NCI-H345 treated with DMSO at 0.1 percent for 48 hours (cell line): Measurements from ENCODE around the gene C6orf58.
"Not testable (repeated sequence)": the region's sequence is repeated elsewhere in the genome, so short reads cannot be mapped to it uniquely, and the experiment has no call there.

Experiments used
- DNase-seq: peaks from one replicate; lab custom pipeline; 2025; ENCODE audit not compliant: unreplicated experiment; lab: John Stamatoyannopoulos, UW

C6orf58 gene

GRCh38 chr6:127590344-127590743 is 13.4 kb downstream of the C6orf58 start:
- no peak for DNase-seq

- no peak for DNase-seq
These were observed 16.0 kb downstream of the C6orf58 start for GRCh38 chr6:127592964-127593363.

GRCh38 chr6:127593456-127593855 is 16.5 kb downstream of the C6orf58 start:
- DNase-seq = not testable (repeated sequence)

- DNase-seq = no peak
These were observed 29.2 kb downstream of the C6orf58 start for GRCh38 chr6:127606131-127606562.

- DNase-seq = no peak
These were observed 31.7 kb downstream of the C6orf58 start for GRCh38 chr6:127608554-127609270.

GRCh38 chr6:127618729-127619128 is 41.8 kb downstream of the C6orf58 start:
- no peak for DNase-seq

- no peak for DNase-seq
These were observed 53.8 kb downstream of the C6orf58 start for GRCh38 chr6:127630800-127631199.

GRCh38 chr6:127634178-127634577 is 57.2 kb downstream of the C6orf58 start:
- DNase-seq = no peak

- DNase-seq = no peak
These were observed 58.1 kb downstream of the C6orf58 start for GRCh38 chr6:127635091-127635490.

- DNase-seq = no peak
These were observed 60.9 kb downstream of the C6orf58 start for GRCh38 chr6:127637830-127638409.
